ENCODE measurements around the gene COLQ.

COLQ gene

GRCh38 chr3:15519096-15519495, 2.4 kb downstream of the COLQ start:
- DNase-seq, result no peak

GRCh38 chr3:15514663-15515340, 6.7 kb downstream of the COLQ start:
- DNase-seq, result no peak

- no peak for DNase-seq
Measured at GRCh38 chr3:15513810-15514662, 7.5 kb downstream of the COLQ start.

DNA sequence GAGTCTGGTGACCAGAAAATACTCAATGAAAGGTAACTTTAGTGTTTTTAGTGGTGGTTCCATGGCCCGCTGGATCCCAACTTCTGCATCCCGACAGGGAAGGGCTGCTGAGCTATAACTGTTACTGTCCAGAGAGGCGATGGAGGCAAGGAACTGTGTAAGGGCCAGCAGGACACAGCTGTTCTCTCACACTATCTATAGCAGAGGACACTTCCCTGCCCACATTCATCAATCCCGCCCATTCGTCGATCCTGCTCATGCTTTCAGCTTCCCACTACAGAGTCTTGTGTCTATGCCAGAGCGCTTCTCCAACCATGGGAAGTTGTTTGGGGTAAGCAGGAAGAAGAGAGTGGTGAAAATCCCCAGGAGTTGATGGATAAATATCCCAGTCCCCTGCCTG, 8.4 kb downstream of the COLQ start:
- no peak for DNase-seq

- DNase-seq, result peak; percentile 68
Measured at GRCh38 chr3:15512166-15512565, 9.3 kb downstream of the COLQ start.

- DNase-seq, result no peak
Measured at GRCh38 chr3:15511156-15511555, 10.3 kb downstream of the COLQ start.

DNA sequence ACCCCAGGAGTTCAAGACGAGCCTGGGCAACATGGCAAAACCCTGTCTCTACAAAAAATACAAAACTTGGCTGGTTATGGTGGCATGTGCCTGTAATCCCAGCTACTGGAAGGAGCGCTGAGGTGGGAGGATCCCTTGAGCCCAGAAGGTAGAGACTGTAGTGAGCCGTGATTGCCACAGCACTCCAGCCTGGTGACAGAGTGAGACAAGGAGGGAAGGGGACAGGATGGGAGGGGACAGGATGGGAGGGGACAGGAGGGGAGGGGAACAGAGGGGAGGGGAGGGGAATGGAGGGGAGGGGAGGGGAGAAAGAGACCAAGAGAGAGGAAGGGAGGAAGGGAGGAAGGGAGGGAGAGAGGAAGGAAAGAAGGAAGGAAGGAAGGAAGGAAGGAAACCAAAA, 11.0 kb downstream of the COLQ start:
- no peak for DNase-seq

DNA sequence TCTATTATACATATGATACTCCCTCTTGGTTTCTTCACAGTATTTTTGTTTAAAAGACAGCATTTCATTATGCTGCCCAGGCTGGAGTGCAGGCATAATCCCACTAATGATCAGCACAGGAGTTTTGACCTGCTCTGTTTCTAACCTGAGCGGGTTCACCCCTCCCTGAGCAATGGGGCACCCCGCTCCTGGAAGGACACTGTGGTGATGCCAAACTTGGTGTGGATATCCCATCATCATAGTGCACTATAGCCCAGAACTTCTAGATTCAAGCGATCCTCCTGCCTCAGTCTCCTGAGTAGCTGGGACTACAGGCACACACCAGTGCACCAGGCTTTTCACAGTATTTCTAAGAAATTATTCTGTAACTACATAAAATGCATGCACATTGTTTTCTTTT, 14.9 kb downstream of the COLQ start:
- no peak for DNase-seq

- DNase-seq, result no peak
Measured at GRCh38 chr3:15505479-15506165, 15.9 kb downstream of the COLQ start.

GRCh38 chr3:15502616-15503015, 18.9 kb downstream of the COLQ start:
- no peak for DNase-seq

DNA sequence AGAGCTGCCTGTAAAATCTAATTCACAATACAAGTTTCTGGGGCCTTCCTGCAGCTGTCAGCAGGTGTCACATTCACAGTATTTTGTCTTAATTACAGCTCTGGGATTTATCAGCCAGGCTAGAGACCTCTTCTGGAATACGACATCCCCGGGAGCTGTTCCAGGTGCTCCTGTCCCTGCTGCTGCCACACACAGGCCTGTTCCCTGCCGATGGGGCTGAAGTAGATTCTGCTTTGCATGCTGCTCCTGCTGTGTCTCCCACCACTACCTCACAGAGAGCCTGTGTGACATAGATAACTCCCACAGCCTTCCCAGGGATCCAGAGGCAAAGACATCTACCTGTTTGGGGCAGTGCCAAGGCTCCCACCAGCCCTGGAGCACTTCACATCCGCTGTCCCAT, 20.4 kb downstream of the COLQ start:
- DNase-seq, result no peak

- no peak for DNase-seq
Measured at GRCh38 chr3:15500107-15500724, 21.3 kb downstream of the COLQ start.

GRCh38 chr3:15499536-15499935, 22.0 kb downstream of the COLQ start:
- no peak for DNase-seq

DNA sequence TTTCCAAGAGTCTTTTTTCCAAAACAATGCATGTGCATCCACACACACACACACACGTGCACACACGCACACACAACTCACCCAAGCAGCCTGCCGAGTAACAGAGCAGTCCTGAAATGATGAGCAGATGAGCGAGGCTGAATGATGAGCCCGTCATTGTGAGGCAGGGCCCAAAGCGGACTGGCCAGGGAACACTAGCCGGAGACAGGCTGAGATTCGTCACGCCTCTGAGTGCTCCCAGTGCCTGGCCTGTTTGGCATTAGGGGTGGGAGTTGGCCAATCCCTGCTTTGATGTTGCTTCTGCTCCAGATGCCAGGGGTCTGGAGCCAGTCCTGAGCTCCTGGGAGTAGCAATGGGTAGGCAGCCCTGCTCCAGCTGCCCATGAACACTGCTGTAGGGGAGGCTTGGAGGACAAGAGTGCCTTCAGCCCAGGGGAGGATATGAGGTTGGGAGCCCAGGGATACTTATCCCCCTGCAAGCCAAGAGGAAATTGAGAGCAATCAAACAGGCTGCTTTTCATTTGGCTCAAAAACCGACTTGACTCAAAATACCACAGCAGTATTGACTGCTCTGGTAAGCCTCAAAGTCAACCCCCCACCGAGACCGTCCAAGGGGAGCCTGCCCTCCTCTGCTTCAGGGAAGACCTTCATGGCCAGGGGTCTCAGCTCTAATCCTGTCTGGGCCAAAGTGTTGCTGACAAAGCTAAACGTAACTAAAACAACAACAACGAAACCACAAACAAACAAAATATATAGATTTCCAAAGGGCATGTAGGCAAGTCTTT, 22.9 kb downstream of the COLQ start:
- DNase-seq, result no peak

- DNase-seq, result peak; percentile 32
Measured at GRCh38 chr3:15497964-15498363, 23.5 kb downstream of the COLQ start.

GRCh38 chr3:15496341-15496664, 25.2 kb downstream of the COLQ start:
- no peak for DNase-seq

DNA sequence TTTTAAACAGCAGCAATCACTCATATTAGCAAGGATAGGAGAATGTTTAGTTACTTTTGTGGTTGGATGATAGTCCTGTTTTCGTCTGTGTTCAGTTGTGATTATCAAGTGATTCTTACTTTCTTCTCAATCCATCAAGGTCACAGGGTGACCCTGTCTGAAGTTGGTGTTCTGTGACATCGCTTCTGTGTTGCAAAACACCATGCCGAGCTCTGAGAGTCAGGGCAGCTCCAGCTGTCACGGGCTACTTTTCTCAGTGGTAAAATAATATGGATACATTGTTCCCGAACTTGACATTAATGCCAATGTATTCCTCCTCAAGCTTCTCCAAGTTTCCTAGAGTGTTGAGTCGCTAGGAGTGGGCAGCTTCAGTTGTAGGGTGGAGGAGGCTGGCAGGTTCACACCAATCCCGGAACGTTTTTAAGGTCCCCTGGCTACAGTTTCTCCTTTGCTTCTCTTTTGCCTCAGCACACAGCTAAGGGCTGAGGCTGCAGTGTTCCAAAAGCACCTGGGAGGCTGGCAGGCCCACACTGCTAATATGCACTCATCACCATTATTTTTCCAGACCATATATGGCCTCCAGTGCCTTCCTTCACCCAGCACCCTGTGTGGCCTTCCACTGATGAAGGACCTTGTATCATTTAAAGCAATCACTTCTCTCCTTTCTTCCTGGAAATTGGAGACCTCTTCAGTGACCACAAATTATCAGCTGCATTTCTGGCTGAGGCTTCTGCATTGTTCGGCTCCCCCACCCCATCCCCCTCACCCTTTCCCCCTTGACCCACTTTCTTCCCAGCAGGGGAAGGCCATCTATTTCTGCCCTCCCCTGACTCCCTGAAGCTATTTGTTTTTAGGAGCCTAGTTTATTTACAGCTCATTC, 25.8 kb downstream of the COLQ start:
- DNase-seq, result peak; percentile 10

DNA sequence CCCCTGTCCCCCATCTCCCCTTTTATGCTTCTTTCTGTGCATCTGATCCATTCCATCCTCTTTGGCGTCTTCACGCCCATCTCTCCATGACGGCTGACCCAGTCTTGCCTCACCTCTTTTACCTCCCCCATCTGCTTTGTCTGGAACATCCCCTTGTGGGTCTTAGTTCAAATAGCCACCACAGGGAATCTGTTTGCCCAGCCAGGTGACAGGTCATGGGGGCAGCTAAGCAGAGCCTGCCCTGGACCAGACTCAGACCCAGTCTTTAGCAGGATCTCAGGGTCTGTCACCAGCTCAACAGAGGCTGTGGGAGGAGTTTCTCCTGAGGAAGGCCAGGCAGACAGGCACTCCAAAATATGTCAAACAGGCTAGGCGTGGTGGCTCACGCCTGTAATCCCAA, 28.1 kb downstream of the COLQ start:
- DNase-seq, result no peak

GRCh38 chr3:15492847-15493360, 28.6 kb downstream of the COLQ start:
- no peak for DNase-seq

DNA sequence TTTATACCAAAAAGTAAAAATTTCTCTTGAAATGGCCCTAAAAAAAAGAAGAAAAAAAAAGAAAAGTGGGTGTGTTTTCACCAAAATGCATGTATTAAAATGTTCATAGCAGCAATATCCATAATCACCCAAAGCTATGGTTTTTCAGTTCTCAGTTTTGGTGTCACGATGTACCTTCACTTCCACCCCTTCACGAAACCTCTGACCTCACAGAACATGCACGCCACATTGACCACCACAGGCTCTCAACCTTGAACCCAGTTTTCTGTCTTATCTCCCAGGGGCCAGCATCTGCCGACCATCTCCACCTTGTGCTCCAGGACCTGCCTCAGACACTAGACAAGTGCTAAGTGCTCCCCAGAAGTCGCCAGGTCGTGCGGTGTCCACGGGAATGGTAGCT, 30.4 kb downstream of the COLQ start:
- DNase-seq, result no peak

DNA sequence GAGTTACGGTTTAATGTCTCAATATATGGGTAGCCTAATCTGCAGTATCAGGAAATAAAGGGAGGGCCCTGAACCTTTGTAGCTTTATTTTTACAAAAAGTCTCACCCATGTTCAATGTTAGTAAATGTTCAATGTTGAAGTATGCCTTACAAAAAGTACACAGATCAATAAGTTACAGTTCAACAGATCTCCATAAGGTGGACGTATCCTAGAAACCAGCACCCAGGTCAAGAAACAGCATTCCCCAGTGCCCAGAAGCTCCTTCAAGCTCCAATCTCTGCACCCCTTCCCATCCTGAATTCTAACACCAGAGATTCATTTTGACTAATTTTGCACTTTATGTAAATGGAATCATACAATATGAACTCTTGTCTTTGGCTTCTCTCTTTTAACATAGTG, 31.3 kb downstream of the COLQ start:
- DNase-seq, result no peak

DNA sequence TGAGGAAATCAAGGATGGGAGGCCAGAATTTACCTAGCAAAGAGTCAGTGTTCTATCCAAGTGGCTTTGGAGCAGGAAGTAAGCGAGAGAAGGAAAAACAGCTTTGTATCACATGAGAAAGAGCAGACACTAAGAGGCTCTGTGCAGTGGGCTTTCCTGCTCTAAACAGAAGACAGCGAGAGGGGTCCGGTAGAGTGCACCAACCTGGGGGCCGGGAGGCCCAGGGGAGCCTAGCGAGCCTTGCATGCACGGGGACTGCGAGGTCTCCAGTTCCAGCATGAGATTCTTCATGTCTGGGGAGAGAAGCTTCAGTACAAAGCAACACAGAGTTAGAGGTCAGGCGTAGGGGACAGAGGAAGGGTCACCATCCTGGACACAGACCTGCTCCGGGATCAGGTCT, 33.5 kb downstream of the COLQ start:
- no peak for DNase-seq

Data from DMS79 (cell line).